NCI-H2171 (cell line): ENCODE data around the gene WNK1.
"Not testable (repeated sequence)": the region's sequence is repeated elsewhere in the genome, so short reads cannot be mapped to it uniquely, and the experiment has no call there.

Source experiments
- DNase-seq: peaks from one replicate; lab custom pipeline; 2025; lab: John Stamatoyannopoulos, UW

WNK1 gene

GRCh38 chr12:751999-752694 lies at the start of gene WNK1:
Gene WNK1 (plus strand): TSS chr12:752579. CDS start chr12:753566, 987 bp downstream.
- peak; percentile 100 for DNase-seq

- peak; percentile 62 for DNase-seq
These were observed 47.7 kb upstream of the WNK1 start for GRCh38 chr12:704516-705242.

GRCh38 chr12:708084-708483 lies 44.3 kb upstream of the WNK1 start:
- not testable (repeated sequence) for DNase-seq

GRCh38 chr12:709455-710020 lies 42.8 kb upstream of the WNK1 start:
- no peak for DNase-seq

- peak; percentile 89 for DNase-seq
These were observed 40.1 kb upstream of the WNK1 start for GRCh38 chr12:712172-712863.

- no peak for DNase-seq
These were observed 39.0 kb upstream of the WNK1 start for GRCh38 chr12:713281-713875.

- DNase-seq: no peak
These were observed 35.9 kb upstream of the WNK1 start for GRCh38 chr12:716506-716905.

- DNase-seq: no peak
These were observed 33.6 kb upstream of the WNK1 start for GRCh38 chr12:718756-719102.

- no peak for DNase-seq
These were observed 32.0 kb upstream of the WNK1 start for GRCh38 chr12:720231-720941.

- peak; percentile 58 for DNase-seq
These were observed 28.1 kb upstream of the WNK1 start for GRCh38 chr12:724194-724855.

GRCh38 chr12:725076-725475 lies 27.3 kb upstream of the WNK1 start:
- no peak for DNase-seq

- peak; percentile 56 for DNase-seq
These were observed 25.9 kb upstream of the WNK1 start for GRCh38 chr12:726281-727140.

- no peak for DNase-seq
These were observed 25.1 kb upstream of the WNK1 start for GRCh38 chr12:727321-727720.

- peak; percentile 82 for DNase-seq
These were observed 23.6 kb upstream of the WNK1 start for GRCh38 chr12:728781-729180.

- DNase-seq: peak; percentile 59
These were observed 23.2 kb upstream of the WNK1 start for GRCh38 chr12:729221-729620.

GRCh38 chr12:730550-730949 lies 21.8 kb upstream of the WNK1 start:
- DNase-seq: no peak

- no peak for DNase-seq
These were observed 15.1 kb upstream of the WNK1 start for GRCh38 chr12:737122-737739.

- DNase-seq: no peak
These were observed 13.7 kb upstream of the WNK1 start for GRCh38 chr12:738712-739111.

GRCh38 chr12:739349-739748 lies 13.0 kb upstream of the WNK1 start:
- no peak for DNase-seq

- DNase-seq: no peak
These were observed 11.5 kb upstream of the WNK1 start for GRCh38 chr12:740921-741320.
